SU-DHL-6 (cell line): ENCODE data around the gene AKNA.

Experiments
- H2AFZ ChIP-seq: fragments of 200-600 bp; sonication (generic); 2 replicates; pipeline ENCODE4 v1.6.1; 2014; ENCODE audit warnings: low read depth, mild to moderate bottlenecking, moderate library complexity, mixed read lengths, antibody characterized with exemption, low read length; ENCODE audit not compliant: severe bottlenecking
- H3F3A ChIP-seq: fragments of 200-600 bp; shearing (Covaris generic); 2 replicates; pipeline ENCODE4 v1.6.0; 2016; ENCODE audit warnings: antibody characterized with exemption, mild to moderate bottlenecking; ENCODE audit not compliant: insufficient read depth
- H3K27ac ChIP-seq: fragments of 200-600 bp; sonication (generic); 2 replicates; pipeline ENCODE4 v1.5.1; 2016; ENCODE audit warnings: low read depth, mild to moderate bottlenecking, low read length, moderate library complexity, mixed read lengths
- H3K27me3 ChIP-seq: fragments of 200-600 bp; sonication (generic), shearing (Covaris generic); 2 replicates; pipeline ENCODE4 v1.6.0; 2014; ENCODE audit warnings: mild to moderate bottlenecking, low read length
- H3K36me3 ChIP-seq: fragments of 200-600 bp; sonication (generic); 2 replicates; pipeline ENCODE4 v1.6.1; 2014; ENCODE audit warnings: mild to moderate bottlenecking, low read length, mixed read lengths
- H3K4me2 ChIP-seq: fragments of 300-600, 200-600 bp; shearing (Covaris generic), sonication (generic); 2 replicates; pipeline ENCODE4 v1.6.0; 2014; ENCODE audit warnings: low read length, low read depth, mild to moderate bottlenecking; ENCODE audit not compliant: poor library complexity, severe bottlenecking
- H3K4me3 ChIP-seq: fragments of 200-600 bp; sonication (generic); 2 replicates; pipeline ENCODE4 v1.5.1; 2014; ENCODE audit warnings: antibody characterized with exemption, low read length, mild to moderate bottlenecking, mixed read lengths; ENCODE audit not compliant: insufficient read depth, poor library complexity, severe bottlenecking
- H3K79me2 ChIP-seq: fragments of 200-600 bp; sonication (generic); 2 replicates; pipeline ENCODE4 v1.6.1; 2014; ENCODE audit warnings: mild to moderate bottlenecking, low read length, moderate library complexity; ENCODE audit not compliant: insufficient read depth
- H3K9ac ChIP-seq: fragments of 200-600 bp; sonication (generic); 2 replicates; pipeline ENCODE4 v1.7.0; 2014; ENCODE audit warnings: mild to moderate bottlenecking, low read length
- H3K9me2 ChIP-seq: fragments of 200-600 bp; sonication (generic); replicated peaks from 2 replicates; pipeline ENCODE4 v1.6.1; 2014; ENCODE audit warnings: low read length; ENCODE audit not compliant: insufficient read depth
- H3K9me3 ChIP-seq: fragments of 200-600 bp; sonication (generic); 2 replicates; pipeline ENCODE4 v1.6.1; 2014; ENCODE audit warnings: low read length, mixed read lengths; ENCODE audit not compliant: insufficient read depth
- H4K20me1 ChIP-seq: fragments of 200-600 bp; sonication (generic); 2 replicates; pipeline ENCODE4 v1.6.1; 2014; ENCODE audit warnings: low read depth, mild to moderate bottlenecking, antibody characterized with exemption, low read length, moderate library complexity, mixed read lengths
- CTCF ChIP-seq: fragments of 200-600 bp; sonication (generic); IDR thresholded peaks from one replicate; pipeline ENCODE4 v1.5.1; 2017; ENCODE audit warnings: antibody characterized with exemption, mild to moderate bottlenecking, low read length, moderate library complexity; ENCODE audit not compliant: insufficient read depth, poor library complexity, severe bottlenecking
- EZH2phosphoT487 ChIP-seq: fragments of 200-600 bp; sonication (generic), shearing (Covaris generic); conservative IDR thresholded peaks from 2 replicates; pipeline ENCODE4 v1.6.1; 2018; ENCODE audit warnings: mild to moderate bottlenecking, antibody characterized with exemption, low read length, moderate library complexity, mixed read lengths

Gene AKNA

DNA sequence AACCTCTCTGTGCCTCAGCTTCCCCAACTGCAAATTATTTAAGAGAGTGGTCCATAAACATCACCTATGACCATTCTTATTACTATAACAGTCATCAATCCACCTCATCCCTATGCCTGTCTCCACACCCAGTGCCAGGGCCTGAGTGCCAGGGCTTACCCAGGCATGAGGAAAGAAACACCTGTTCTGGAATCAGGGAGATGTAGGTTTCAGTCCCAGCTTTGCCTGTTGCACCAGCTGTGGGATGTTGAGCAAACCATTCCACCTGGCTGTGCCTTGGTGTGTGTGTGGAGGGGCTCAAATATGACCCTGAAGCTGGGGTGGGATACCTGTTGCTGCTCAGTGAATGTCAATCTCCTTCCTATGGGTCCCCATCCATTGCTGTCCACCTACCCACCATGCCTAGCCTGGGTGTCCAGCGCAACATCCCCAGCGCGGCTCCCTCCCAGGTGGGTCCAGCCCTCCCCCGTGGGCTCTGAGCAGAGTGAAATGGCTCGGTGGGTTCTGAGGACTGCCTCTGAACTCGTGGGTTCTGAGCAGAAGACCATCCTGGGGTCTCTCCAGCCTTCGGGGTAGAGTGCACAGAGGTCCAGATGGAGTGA, 16.3 kb downstream of the AKNA start:
- H3F3A ChIP-seq, result peaks cover 58% of the 10 kb centered on the region
- no peaks in the 10 kb centered on the region for H4K20me1 ChIP-seq
- no peaks in the 10 kb centered on the region for H3K9me3 ChIP-seq
- no peak for TF ChIP-seq EZH2phosphoT487
- TF ChIP-seq CTCF, result no peak
- H3K27me3 ChIP-seq, result no peaks in the 10 kb centered on the region
- H3K4me3 ChIP-seq, result no peak overlapping the region
- H3K9me2 ChIP-seq, result no peaks in the 10 kb centered on the region
- no peak overlapping the region for H2AFZ ChIP-seq
- no peak overlapping the region for H3K4me2 ChIP-seq
- peak overlapping the region; percentile 92 for H3K27ac ChIP-seq
- peak overlapping the region; percentile 55; the same call in 1 of the 2 replicates for H3K9ac ChIP-seq
- peaks cover 11% of the 10 kb centered on the region; the same call in 1 of the 2 replicates for H3K79me2 ChIP-seq
- no peaks in the 10 kb centered on the region for H3K36me3 ChIP-seq

DNA sequence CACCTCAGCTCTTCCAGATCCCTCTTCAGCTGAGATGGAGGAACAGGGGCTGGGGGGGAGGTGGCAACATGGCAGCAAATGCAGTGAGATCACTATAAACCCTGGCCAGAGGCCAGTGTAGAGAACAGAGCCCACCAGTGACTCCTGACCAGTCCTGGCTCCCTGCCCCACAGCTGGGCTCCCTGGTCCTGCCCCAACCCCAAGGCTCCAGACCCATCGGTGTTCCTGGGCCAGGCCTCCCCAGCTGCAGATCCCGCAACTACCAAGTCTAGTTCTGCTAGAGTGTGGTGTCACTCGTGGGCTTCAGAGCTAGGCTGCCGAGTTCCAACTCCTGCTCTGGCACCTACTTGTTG, 16.8 kb downstream of the AKNA start:
- H3K9me2 ChIP-seq, result no peaks in the 10 kb centered on the region
- H3K9me3 ChIP-seq, result no peaks in the 10 kb centered on the region
- H3K9ac ChIP-seq, result no peak overlapping the region
- TF ChIP-seq CTCF (no peak), EZH2phosphoT487 (no peak)
- no peaks in the 10 kb centered on the region for H3K27me3 ChIP-seq
- H3K36me3 ChIP-seq, result no peaks in the 10 kb centered on the region
- H2AFZ ChIP-seq, result no peak overlapping the region
- H3K27ac ChIP-seq, result peak overlapping the region; percentile 92
- no peak overlapping the region for H3K4me3 ChIP-seq
- peaks cover 62% of the 10 kb centered on the region for H3F3A ChIP-seq
- no peak overlapping the region for H3K4me2 ChIP-seq
- H3K79me2 ChIP-seq, result peaks cover 11% of the 10 kb centered on the region; the same call in 1 of the 2 replicates
- no peaks in the 10 kb centered on the region for H4K20me1 ChIP-seq

DNA sequence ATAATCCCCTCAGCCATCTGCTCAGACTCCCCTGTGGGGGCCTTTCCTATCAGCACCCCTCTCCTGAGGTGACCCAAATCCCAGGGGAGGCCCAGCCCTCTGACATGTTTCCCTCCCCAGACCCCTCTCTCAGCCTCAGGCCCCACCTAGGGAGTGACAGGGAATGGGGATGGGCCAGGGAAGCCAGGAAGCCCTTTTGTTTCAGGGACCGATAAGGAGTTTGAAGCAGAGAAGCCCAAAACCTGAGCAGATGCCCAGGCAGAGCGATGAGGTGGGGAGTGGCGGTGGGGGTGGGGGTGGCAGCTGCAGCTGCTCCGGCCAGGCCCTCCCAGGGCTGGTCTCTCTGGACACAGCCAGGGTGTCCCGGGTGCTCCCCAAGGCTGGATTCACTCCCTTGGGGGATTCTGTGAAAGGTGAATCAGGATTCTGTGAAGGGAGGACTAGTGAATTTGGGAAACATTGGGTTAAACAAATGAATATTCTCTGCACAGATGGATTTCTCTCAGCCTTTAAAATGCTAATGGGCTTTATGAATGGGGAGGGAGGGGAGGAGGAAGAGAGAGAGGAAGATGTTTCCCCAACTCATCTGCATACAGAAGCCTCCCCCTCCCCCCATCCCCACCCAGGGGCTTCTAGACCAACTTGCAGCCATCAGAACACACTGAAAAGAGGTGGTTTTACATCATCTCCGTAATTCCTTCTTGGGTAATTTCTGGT, 17.4 kb downstream of the AKNA start:
- Histone ChIP-seq H4K20me1 (no peaks in the 10 kb centered on the region), H3K4me3 (no peak overlapping the region)

More for the DNA sequence above, 17.4 kb downstream of the AKNA start:
- Histone ChIP-seq H3K27me3 (no peaks in the 10 kb centered on the region), H3K4me2 (no peak overlapping the region), H3K9me3 (no peaks in the 10 kb centered on the region), H3K9me2 (no peaks in the 10 kb centered on the region), H3K36me3 (peaks cover 4% of the 10 kb centered on the region), H3K9ac (no peak overlapping the region), H3K79me2 (peaks cover 11% of the 10 kb centered on the region; the same call in 1 of the 2 replicates), H3K27ac (peak overlapping the region; percentile 92), H3F3A (peaks cover 59% of the 10 kb centered on the region), H2AFZ (no peak overlapping the region)
- TF ChIP-seq CTCF (no peak), EZH2phosphoT487 (no peak)
